ENCODE data around the gene ELOA. TPM values are rescaled to one million over a fixed set of nuclear protein-coding genes. Genes with fewer than 3 reads are reported as not detected.
A peak's percentile ranks its signal among the peaks of the same experiment; 100 is the strongest.
"Not testable (repeated sequence)": the region's sequence is repeated elsewhere in the genome, so short reads cannot be mapped to it uniquely, and the experiment has no call there.

Gene ELOA
- total RNA-seq, 4 donors from 2014 or later, result 9.7 to 35.7 (median 22.6) TPM

DNA sequence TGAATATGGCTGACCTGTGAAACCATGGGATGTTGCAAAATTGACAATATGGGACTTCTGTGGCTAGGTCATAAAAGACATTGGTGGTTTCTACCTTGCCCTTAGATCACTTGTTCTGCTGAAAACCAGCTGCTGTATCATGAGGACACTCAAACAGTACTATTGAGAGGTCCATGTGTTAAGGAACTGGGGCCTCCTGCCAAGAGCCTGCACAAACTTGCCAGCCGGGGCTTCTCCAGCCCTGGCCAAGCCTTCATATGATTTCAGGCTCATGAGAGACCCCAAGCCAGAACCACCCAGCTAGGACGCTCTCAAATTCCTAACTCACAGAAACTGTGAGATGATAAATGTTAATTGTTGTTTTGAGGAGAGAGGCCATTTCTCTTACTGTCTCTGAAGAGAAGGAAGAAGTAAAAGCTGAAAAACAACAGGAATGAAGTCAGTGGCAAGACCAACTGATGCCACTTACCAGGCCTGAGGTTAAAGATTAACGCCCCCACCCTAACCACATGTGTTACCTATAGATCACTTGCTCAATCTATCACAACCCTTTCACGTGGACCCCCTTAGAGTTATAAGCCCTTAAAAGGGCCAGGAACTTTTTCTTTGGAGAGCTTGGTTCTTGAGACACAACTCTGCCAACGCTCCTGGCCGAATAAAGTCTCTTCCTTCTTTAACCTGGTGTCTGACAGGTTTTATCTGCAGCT is 31.1 kb downstream of the ELOA start:
- no peak for DNase-seq
- TF ChIP-seq, protein P1, sequence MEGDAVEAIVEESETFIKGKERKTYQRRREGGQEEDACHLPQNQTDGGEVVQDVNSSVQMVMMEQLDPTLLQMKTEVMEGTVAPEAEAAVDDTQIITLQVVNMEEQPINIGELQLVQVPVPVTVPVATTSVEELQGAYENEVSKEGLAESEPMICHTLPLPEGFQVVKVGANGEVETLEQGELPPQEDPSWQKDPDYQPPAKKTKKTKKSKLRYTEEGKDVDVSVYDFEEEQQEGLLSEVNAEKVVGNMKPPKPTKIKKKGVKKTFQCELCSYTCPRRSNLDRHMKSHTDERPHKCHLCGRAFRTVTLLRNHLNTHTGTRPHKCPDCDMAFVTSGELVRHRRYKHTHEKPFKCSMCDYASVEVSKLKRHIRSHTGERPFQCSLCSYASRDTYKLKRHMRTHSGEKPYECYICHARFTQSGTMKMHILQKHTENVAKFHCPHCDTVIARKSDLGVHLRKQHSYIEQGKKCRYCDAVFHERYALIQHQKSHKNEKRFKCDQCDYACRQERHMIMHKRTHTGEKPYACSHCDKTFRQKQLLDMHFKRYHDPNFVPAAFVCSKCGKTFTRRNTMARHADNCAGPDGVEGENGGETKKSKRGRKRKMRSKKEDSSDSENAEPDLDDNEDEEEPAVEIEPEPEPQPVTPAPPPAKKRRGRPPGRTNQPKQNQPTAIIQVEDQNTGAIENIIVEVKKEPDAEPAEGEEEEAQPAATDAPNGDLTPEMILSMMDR (IDR thresholded peaks at IDR 0.05), result no peak
- TF ChIP-seq POLR2A (IDR thresholded peaks at IDR 0.05), result no peak
- Histone ChIP-seq H3K27me3 (no peaks in the 10 kb centered on the region), H3K36me3 (no peaks in the 10 kb centered on the region), H3K4me1 (peaks cover 0 to 6% of the 10 kb centered on the region in 2 donors), H3K27ac (no peak overlapping the region), H3K9me3 (no peaks in the 10 kb centered on the region), H3K4me3 (no peak overlapping the region)
- intact Hi-C loops (cut with DNase I; ENCODE audit: low total_unique reads), result no loop called here

DNA sequence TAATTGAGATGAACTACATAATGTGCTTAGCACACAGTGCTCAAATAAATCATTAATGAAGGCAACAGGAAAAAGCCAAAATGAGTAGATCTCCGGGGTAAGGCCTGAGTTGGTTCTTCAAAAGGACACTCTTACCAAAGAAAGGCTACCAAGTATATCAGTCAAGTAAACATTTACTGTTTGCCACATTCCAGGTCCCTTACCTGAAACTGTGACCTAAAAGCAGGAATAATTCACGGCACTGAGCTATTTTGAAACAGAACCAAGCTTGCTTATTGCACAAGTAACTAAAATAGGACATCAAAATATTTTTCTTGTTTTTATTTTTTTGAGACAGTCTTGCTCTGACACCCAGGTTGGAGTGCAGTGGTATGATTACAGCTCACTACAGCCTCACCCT is 32.9 kb downstream of the ELOA start:
- TF ChIP-seq, protein P1 (IDR thresholded peaks at IDR 0.05), result no peak
- TF ChIP-seq POLR2A (IDR thresholded peaks at IDR 0.05), result no peak
- peaks cover 0 to 6% of the 10 kb centered on the region in 2 donors for H3K4me1 ChIP-seq
- H3K4me3 ChIP-seq, result no peak overlapping the region
- H3K36me3 ChIP-seq, result no peaks in the 10 kb centered on the region
- H3K9me3 ChIP-seq, result no peaks in the 10 kb centered on the region
- DNase-seq, result no peak
- intact Hi-C loops (cut with DNase I; ENCODE audit: low total_unique reads), result no loop called here
- H3K27me3 ChIP-seq, result no peaks in the 10 kb centered on the region
- H3K27ac ChIP-seq, result no peak overlapping the region

DNA sequence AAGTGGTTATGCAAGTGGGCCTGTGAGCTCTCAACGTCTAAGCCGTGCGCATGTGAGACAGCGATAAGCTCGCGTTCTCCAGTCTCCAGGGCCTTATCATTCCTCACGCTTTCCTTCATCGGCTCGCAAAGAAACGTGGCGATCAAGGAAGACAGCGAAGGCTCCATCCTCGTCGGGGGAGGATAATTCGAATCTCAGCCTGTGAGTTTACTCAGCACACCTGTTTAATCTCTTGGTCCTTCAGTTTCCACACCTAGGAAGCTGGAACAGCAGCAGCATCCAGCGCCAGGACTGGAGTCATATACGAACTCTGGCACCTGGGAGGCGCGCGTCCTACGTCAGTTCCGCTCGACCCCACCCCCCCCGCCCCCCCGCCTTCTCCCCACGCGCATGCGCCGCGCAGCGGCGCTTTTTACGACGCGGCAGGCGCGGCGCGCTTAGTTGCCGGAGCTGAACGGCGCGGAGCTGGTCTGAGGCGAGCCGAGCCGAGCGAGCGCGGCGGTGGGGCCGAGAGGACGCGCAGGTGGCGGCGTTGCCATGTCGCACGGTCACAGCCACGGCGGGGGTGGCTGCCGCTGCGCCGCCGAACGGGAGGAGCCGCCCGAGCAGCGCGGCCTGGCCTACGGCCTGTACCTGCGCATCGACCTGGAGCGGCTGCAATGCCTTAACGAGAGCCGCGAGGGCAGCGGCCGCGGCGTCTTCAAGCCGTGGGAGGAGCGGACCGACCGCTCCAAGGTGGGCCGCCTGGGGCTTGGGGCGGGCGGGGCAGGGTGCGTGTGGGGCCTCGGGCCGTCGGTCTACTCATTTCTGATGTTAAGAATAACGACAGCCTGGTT is 34.9 kb downstream of the ELOA start, which contains the start of gene PITHD1:
TSS of gene PITHD1 (plus strand) at position 440 of the 836 bp plus-strand sequence. CDS start at position 538, 98 bp downstream.
- Histone ChIP-seq H3K9me3 (no peaks in the 10 kb centered on the region), H3K36me3 (no peaks in the 10 kb centered on the region), H3K4me1 (peaks cover 0 to 6% of the 10 kb centered on the region in 2 donors), H3K27me3 (no peaks in the 10 kb centered on the region), H3K27ac (peak within 1 kb of the TSS; percentile 88 to 93), H3K4me3 (peak within 1 kb of the TSS; percentile 44 to 96)
- intact Hi-C loops (cut with DNase I; ENCODE audit: low total_unique reads), result no loop called here
- TF ChIP-seq POLR2A (IDR thresholded peaks at IDR 0.05), result peak; percentile 66 to 92
- TF ChIP-seq, protein P1 (IDR thresholded peaks at IDR 0.05), result peak in 1 of 4 experiments; percentile 19
- peak; percentile 77 to 83 for DNase-seq

DNA sequence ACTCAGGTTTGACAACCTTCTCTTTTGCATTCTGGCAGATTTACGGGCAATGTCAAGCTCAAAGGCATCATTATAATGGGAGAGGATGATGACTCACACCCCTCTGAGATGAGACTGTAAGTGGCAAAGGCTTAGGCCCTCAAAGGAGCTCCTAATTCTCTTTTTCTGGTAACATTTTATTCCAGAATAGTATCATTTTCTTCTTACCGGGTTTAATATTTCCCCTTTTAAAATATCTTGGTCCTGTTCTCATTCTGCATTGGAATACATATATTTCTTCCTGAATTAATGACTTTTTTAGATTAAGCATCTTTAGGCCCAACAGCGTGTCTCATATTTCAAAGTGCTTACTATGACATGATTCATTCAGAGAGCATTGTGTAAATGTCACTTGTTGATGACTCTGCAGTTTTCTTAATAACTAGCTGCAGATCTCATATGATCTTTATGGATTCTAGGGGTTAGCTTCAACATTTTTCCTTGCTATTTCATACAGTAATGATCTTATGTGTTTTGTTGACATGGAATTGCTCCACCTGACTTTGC is 36.6 kb downstream of the ELOA start:
- no peak for DNase-seq
- Histone ChIP-seq H3K27me3 (no peaks in the 10 kb centered on the region), H3K4me1 (peaks cover 0 to 6% of the 10 kb centered on the region in 2 donors), H3K9me3 (no peaks in the 10 kb centered on the region), H3K4me3 (no peak overlapping the region), H3K36me3 (no peaks in the 10 kb centered on the region), H3K27ac (no peak overlapping the region)
- intact Hi-C loops (cut with DNase I; ENCODE audit: low total_unique reads), result no loop called here
- TF ChIP-seq, protein P1 (IDR thresholded peaks at IDR 0.05), result no peak
- no peak for TF ChIP-seq POLR2A (IDR thresholded peaks at IDR 0.05)

GRCh38 chr1:23783141-23783540 is 39.9 kb downstream of the ELOA start:
- H3K4me1 ChIP-seq; H3K4me3 ChIP-seq; H3K36me3 ChIP-seq; H3K27me3 ChIP-seq; intact Hi-C loops (cut with DNase I; ENCODE audit: low total_unique reads); H3K27ac ChIP-seq; H3K9me3 ChIP-seq; DNase-seq: not testable (repeated sequence)
